K562 (cell line): ENCODE results near the gene DLL4. TPM values are rescaled to one million over a fixed set of nuclear protein-coding genes. Genes with fewer than 3 reads are reported as not detected.

ENCODE experiments used
- BHLHE40 ChIP-seq: IDR thresholded peaks from 2 replicates; pipeline ENCODE4 v1.6.1; 2011; ENCODE audit warnings: low read length, improper control_type of control experiment
- POLR2H ChIP-seq: IDR thresholded peaks from 2 replicates; pipeline ENCODE4 v1.6.1; 2016; ENCODE audit warnings: missing genetic modification characterization, low read depth, mild to moderate bottlenecking, control low read depth, missing compliant biosample characterization, moderate library complexity
- RBBP5 ChIP-seq: fragments of 200-600 bp; sonication (generic); IDR thresholded peaks from 2 replicates; pipeline ENCODE4 v1.6.1; 2012; ENCODE audit warnings: borderline replicate concordance, mild to moderate bottlenecking, low read length, control low read depth, inconsistent platforms; ENCODE audit not compliant: insufficient read depth, poor library complexity, severe bottlenecking
- ZC3H4 ChIP-seq: sonication (generic); formaldehyde crosslinking; IDR thresholded peaks from 2 replicates; pipeline ENCODE4 v1.9.0; 2021; ENCODE audit warnings: missing genetic modification reagents, borderline replicate concordance
- ZEB2 ChIP-seq: fragments of 450-650 bp; IDR thresholded peaks from 2 replicates; pipeline ENCODE4 v1.6.1; 2016
- ZFP91 ChIP-seq: sonication (generic); formaldehyde crosslinking; IDR thresholded peaks from 2 replicates; pipeline ENCODE4 v1.8.0; 2022; ENCODE audit warnings: mild to moderate bottlenecking, missing genetic modification reagents
- ZNF717 ChIP-seq: fragments of 250-450 bp; sonication (Bioruptor Pico); IDR thresholded peaks from 2 replicates; pipeline ENCODE4 v1.5.0; 2021
- ZNF76 ChIP-seq: fragments of 250-450 bp; sonication (Bioruptor Pico); IDR thresholded peaks from 2 replicates; pipeline ENCODE4 v1.4.0; 2020; ENCODE audit warnings: mild to moderate bottlenecking, moderate library complexity, borderline replicate concordance
- polyA plus RNA-seq, 8 experiments: library from polyadenylated mRNA; depleted of rRNA in 4 of 8; stranded (reverse) in 5 of 8; unstranded in 3 of 8; fragments of >200 nt; fragmentation: Nextera tagmentation in 2 of 8; fragmentation: Illumina TruSeq in 1 of 8; extraction: Ambion mirVana in 2 of 8; extraction: Trizol in 1 of 8; gene quantifications; 2 replicates each; pipeline versions ENCODE4 v1.2.1 to v1.2.3, GENCODE V29; 2011 to 2014; ENCODE audit warnings: inconsistent platforms in 1 of 8, missing spikeins in 1 of 8
- total RNA-seq, 7 experiments: library from RNA; depleted of rRNA in 6 of 7; stranded (reverse); fragments of >200 nt in 6 of 7; fragmentation: Illumina TruSeq in 2 of 7; extraction: Trizol in 2 of 7; gene quantifications; 2 replicates each; pipeline versions ENCODE4 v1.2.1 to v1.2.3, GENCODE V29; 2011 to 2021; ENCODE audit warnings: low replicate concordance in 1 of 7
- TF ChIP-seq, protein P1 (sequence below): fragments of 450-650 bp; IDR thresholded peaks from 2 replicates; pipeline ENCODE4 v1.6.1; 2016
- TF ChIP-seq, protein P2 (sequence below): sonication (generic); formaldehyde crosslinking; IDR thresholded peaks from 2 replicates; pipeline ENCODE4 v1.8.0; 2023; ENCODE audit warnings: mild to moderate bottlenecking, missing genetic modification reagents
- TF ChIP-seq, protein P3 (sequence below): fragments of 450-650 bp; IDR thresholded peaks from 2 replicates; pipeline ENCODE4 v1.6.1; 2016; ENCODE audit warnings: low read depth

The DLL4 gene
- total and polyA plus RNA-seq, 9 of the 15 experiments (the other 6 are each of a cell fraction or from before 2014, with no cell fraction given) = 0.04 to 1.1 (median 0.41) TPM; not detected in 1

DNA sequence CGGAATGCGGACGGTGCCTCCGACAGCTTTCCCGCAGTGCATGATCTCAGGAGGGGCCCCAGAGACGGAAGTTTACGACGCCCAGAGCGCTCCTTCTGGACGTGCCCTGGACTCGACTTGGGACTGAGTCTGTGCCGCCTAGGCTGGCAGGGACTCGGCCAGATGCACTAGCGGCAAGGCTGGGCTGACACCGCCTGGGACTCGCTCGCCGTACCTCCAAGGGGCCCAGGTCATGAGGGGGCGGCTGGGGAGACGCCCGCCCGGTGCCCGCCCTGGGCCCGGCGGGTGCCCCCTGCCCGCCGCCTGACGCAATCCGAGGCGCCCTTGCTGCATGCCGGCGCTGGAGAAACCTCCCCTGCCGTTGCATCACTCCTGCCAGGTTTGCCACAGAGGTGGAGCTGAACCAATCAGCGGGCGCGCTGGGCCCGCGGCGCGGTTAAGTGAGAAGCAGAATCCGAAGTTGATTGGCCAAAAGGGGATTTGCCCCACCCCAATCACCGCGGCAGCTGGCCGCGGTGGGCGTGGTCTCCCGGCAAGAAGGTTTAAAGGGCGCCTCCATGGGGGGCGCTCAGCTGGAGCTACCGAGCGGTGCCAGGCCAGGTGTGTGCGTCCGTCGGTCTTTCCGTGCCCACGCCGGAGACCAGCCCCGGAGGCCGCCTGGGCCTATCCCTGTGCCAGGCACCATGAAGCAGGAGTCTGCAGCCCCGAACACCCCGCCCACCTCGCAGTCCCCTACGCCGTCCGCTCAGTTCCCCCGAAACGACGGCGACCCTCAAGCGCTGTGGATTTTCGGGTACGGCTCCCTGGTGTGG lies 24.0 kb downstream of the DLL4 start, which contains the start of gene CHAC1 (continued):
- TF ChIP-seq, protein P1, sequence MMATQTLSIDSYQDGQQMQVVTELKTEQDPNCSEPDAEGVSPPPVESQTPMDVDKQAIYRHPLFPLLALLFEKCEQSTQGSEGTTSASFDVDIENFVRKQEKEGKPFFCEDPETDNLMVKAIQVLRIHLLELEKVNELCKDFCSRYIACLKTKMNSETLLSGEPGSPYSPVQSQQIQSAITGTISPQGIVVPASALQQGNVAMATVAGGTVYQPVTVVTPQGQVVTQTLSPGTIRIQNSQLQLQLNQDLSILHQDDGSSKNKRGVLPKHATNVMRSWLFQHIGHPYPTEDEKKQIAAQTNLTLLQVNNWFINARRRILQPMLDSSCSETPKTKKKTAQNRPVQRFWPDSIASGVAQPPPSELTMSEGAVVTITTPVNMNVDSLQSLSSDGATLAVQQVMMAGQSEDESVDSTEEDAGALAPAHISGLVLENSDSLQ = peak; percentile 81
- no peak for TF ChIP-seq ZNF76
- peak; percentile 90 for TF ChIP-seq POLR2H (tag)
- TF ChIP-seq, protein P2, sequence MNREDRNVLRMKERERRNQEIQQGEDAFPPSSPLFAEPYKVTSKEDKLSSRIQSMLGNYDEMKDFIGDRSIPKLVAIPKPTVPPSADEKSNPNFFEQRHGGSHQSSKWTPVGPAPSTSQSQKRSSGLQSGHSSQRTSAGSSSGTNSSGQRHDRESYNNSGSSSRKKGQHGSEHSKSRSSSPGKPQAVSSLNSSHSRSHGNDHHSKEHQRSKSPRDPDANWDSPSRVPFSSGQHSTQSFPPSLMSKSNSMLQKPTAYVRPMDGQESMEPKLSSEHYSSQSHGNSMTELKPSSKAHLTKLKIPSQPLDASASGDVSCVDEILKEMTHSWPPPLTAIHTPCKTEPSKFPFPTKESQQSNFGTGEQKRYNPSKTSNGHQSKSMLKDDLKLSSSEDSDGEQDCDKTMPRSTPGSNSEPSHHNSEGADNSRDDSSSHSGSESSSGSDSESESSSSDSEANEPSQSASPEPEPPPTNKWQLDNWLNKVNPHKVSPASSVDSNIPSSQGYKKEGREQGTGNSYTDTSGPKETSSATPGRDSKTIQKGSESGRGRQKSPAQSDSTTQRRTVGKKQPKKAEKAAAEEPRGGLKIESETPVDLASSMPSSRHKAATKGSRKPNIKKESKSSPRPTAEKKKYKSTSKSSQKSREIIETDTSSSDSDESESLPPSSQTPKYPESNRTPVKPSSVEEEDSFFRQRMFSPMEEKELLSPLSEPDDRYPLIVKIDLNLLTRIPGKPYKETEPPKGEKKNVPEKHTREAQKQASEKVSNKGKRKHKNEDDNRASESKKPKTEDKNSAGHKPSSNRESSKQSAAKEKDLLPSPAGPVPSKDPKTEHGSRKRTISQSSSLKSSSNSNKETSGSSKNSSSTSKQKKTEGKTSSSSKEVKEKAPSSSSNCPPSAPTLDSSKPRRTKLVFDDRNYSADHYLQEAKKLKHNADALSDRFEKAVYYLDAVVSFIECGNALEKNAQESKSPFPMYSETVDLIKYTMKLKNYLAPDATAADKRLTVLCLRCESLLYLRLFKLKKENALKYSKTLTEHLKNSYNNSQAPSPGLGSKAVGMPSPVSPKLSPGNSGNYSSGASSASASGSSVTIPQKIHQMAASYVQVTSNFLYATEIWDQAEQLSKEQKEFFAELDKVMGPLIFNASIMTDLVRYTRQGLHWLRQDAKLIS (CRISPR knock-in tag) = peak; percentile 70; the same call in 1 of the 2 replicates
- TF ChIP-seq ZNF717 = no peak
- TF ChIP-seq, protein P3, sequence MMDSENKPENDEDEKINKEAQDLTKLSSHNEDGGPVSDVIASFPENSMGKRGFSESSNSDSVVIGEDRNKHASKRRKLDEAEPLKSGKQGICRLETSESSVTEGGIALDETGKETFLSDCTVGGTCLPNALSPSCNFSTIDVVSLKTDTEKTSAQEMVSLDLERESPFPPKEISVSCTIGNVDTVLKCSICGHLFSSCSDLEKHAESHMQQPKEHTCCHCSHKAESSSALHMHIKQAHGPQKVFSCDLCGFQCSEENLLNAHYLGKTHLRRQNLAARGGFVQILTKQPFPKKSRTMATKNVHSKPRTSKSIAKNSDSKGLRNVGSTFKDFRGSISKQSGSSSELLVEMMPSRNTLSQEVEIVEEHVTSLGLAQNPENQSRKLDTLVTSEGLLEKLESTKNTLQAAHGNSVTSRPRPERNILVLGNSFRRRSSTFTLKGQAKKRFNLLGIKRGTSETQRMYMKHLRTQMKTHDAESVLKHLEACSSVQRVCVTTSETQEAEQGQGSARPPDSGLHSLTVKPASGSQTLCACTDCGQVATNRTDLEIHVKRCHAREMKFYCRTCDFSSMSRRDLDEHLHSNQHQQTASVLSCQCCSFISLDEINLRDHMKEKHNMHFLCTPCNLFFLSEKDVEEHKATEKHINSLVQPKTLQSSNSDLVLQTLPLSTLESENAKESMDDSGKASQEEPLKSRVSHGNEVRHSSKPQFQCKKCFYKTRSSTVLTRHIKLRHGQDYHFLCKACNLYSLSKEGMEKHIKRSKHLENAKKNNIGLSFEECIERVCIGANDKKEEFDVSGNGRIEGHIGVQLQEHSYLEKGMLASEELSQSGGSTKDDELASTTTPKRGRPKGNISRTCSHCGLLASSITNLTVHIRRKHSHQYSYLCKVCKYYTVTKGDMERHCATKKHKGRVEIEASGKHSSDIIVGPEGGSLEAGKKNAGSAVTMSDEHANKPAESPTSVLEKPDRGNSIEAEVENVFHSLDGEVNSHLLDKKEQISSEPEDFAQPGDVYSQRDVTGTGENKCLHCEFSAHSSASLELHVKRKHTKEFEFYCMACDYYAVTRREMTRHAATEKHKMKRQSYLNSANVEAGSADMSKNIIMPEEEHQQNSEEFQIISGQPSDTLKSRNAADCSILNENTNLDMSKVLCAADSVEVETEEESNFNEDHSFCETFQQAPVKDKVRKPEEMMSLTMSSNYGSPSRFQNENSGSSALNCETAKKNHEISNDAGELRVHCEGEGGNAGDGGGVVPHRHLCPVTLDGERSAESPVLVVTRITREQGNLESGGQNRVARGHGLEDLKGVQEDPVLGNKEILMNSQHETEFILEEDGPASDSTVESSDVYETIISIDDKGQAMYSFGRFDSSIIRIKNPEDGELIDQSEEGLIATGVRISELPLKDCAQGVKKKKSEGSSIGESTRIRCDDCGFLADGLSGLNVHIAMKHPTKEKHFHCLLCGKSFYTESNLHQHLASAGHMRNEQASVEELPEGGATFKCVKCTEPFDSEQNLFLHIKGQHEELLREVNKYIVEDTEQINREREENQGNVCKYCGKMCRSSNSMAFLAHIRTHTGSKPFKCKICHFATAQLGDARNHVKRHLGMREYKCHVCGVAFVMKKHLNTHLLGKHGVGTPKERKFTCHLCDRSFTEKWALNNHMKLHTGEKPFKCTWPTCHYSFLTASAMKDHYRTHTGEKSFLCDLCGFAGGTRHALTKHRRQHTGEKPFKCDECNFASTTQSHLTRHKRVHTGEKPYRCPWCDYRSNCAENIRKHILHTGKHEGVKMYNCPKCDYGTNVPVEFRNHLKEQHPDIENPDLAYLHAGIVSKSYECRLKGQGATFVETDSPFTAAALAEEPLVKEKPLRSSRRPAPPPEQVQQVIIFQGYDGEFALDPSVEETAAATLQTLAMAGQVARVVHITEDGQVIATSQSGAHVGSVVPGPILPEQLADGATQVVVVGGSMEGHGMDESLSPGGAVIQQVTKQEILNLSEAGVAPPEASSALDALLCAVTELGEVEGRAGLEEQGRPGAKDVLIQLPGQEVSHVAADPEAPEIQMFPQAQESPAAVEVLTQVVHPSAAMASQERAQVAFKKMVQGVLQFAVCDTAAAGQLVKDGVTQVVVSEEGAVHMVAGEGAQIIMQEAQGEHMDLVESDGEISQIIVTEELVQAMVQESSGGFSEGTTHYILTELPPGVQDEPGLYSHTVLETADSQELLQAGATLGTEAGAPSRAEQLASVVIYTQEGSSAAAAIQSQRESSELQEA = no peak
- TF ChIP-seq RBBP5 = peak; percentile 44
- no peak for TF ChIP-seq ZC3H4 (CRISPR knock-in tag)
- peak; percentile 47; the same call in 1 of the 2 replicates for TF ChIP-seq ZFP91 (CRISPR knock-in tag)
- no peak for TF ChIP-seq BHLHE40
- TF ChIP-seq ZEB2 = no peak
